Activated CD8-positive, alpha-beta T cell treated with anti-CD3 and anti-CD28 coated beads for 36 hours (primary cell): ENCODE measurements around the gene NCOR1. TPM values are rescaled to one million over a fixed set of nuclear protein-coding genes. Genes with fewer than 3 reads are reported as not detected.

ENCODE experiments used
- ATAC-seq: fragments of 200-7000 bp; cut with Tn5 transposase; one replicate; pipeline ENCODE4 v1.10.0; 2021; ENCODE audit warnings: mild to moderate bottlenecking, moderate library complexity
- CTCF ChIA-PET: fragments of 350-600 bp; sonication (Branson Sonifier 250); formaldehyde crosslinking; loops from one replicate; lab custom pipeline; 2021; ENCODE audit warnings: antibody characterized with exemption; lab: Charles Lee
- POLR2A ChIA-PET: fragments of 350-600 bp; sonication (Branson Sonifier 250); formaldehyde crosslinking; loops from one replicate; lab custom pipeline; 2021; ENCODE audit warnings: antibody characterized with exemption; lab: Charles Lee
- DNase-seq: peaks from one replicate; pipeline ENCODE4 v3.0.0-alpha.2; 2020
- H3K27ac Mint-ChIP-seq: one replicate; pipeline ENCODE4 v1.8.0; 2021; ENCODE audit warnings: mild to moderate bottlenecking, mixed read lengths
- H3K27me3 Mint-ChIP-seq: one replicate; pipeline ENCODE4 v1.8.0; 2021; ENCODE audit warnings: mixed read lengths
- H3K36me3 Mint-ChIP-seq: one replicate; pipeline ENCODE4 v1.8.0; 2021; ENCODE audit warnings: low read depth, mixed read lengths
- H3K4me1 Mint-ChIP-seq: one replicate; pipeline ENCODE4 v1.8.0; 2021; ENCODE audit warnings: low read depth, mixed read lengths
- H3K4me3 Mint-ChIP-seq: one replicate; pipeline ENCODE4 v1.8.0; 2021; ENCODE audit warnings: mild to moderate bottlenecking, moderate library complexity, mixed read lengths
- H3K9me3 Mint-ChIP-seq: one replicate; pipeline ENCODE4 v1.8.0; 2021; ENCODE audit warnings: mixed read lengths
- CTCF ChIP-seq: fragments of 200-600 bp; IDR thresholded peaks from one replicate; pipeline ENCODE4 v1.8.0; 2022; ENCODE audit warnings: antibody characterized with exemption, mild to moderate bottlenecking
- intact Hi-C: fragments of 100-400 bp; cut with micrococcal nuclease; formaldehyde crosslinking; loops from one replicate; pipeline ENCODE4 v1.10.0; 2022
- total RNA-seq, 2 experiments: library from RNA; stranded (reverse); gene quantifications; one replicate each; pipeline ENCODE4 v1.2.3, GENCODE V29; 2021

NCOR1 gene
- total RNA-seq, 2 experiments from 2014 or later = 123 TPM

GRCh38 chr17:16002708-16003260 is 212.6 kb downstream of the NCOR1 start:
- no peak for DNase-seq
- CTCF ChIA-PET = interaction anchor here (1.0 kb wide), 1 partner anchor 58 kb away, joined by 3 read pairs; the partner anchor contains the start of gene ADORA2B
- Mint-ChIP-seq H3K4me1 (peaks cover 35% of the 10 kb centered on the region), H3K4me3 (no peak overlapping the region), H3K27me3 (no peaks in the 10 kb centered on the region), H3K9me3 (peaks cover 9% of the 10 kb centered on the region), H3K36me3 (peaks cover 64% of the 10 kb centered on the region), H3K27ac (no peak overlapping the region)
- intact Hi-C loops = loop anchor here (10.0 kb wide), 1 partner anchor 178 kb away; no protein-coding TSS in a partner anchor
- ATAC-seq = no peak
- TF ChIP-seq CTCF = no peak
- POLR2A ChIA-PET = interaction anchor here (0.7 kb wide), 2 partner anchors 19 to 423 kb away, joined by 3 read pairs; no protein-coding TSS in a partner anchor

- Mint-ChIP-seq H3K27me3 (no peaks in the 10 kb centered on the region), H3K36me3 (peaks cover 57% of the 10 kb centered on the region), H3K4me1 (peaks cover 30% of the 10 kb centered on the region), H3K27ac (peak overlapping the region; percentile 92), H3K4me3 (peak overlapping the region; percentile 96), H3K9me3 (peaks cover 9% of the 10 kb centered on the region)
- TF ChIP-seq CTCF = no peak
- DNase-seq = peak; percentile 11
- intact Hi-C loops = loop anchor here (10.0 kb wide), 1 partner anchor 177 kb away; no protein-coding TSS in a partner anchor
- ChIA-PET POLR2A (interaction anchor here (0.6 to 2.5 kb wide), 6 partner anchors 10 to 46 kb away, joined by 3 to 9 read pairs (median 4); no protein-coding TSS in a partner anchor), CTCF (interaction anchor here (0.6 kb wide), 1 partner anchor 13 kb away, joined by 3 read pairs; no protein-coding TSS in a partner anchor)
- ATAC-seq = no peak
Observed at GRCh38 chr17:16001226-16001897, 214.0 kb downstream of the NCOR1 start.

GRCh38 chr17:15999974-16000827 is 215.1 kb downstream of the NCOR1 start:
- CTCF ChIA-PET = interaction anchor here (0.8 to 1.8 kb wide), 6 partner anchors 9 to 172 kb away, joined by 3 to 10 read pairs (median 3); partner anchors contain the start of gene ADORA2B
- TF ChIP-seq CTCF = no peak
- DNase-seq = peak; percentile 49
- no peak for ATAC-seq
- intact Hi-C loops = loop anchor here (5.0 to 10.0 kb wide), 2 partner anchors 43 to 175 kb away; no protein-coding TSS in a partner anchor
- Mint-ChIP-seq H3K27ac (peak overlapping the region; percentile 92), H3K27me3 (no peaks in the 10 kb centered on the region), H3K4me1 (peaks cover 28% of the 10 kb centered on the region), H3K4me3 (peak overlapping the region; percentile 96), H3K36me3 (peaks cover 46% of the 10 kb centered on the region), H3K9me3 (peaks cover 9% of the 10 kb centered on the region)
- POLR2A ChIA-PET = interaction anchor here (0.6 to 2.5 kb wide), 13 partner anchors 7 to 383 kb away, joined by 3 to 22 read pairs (median 4); partner anchors contain the start of genes ADORA2B and UBB

GRCh38 chr17:15999141-15999973 is 216.0 kb downstream of the NCOR1 start, which contains the start of the genes TTC19 and ZSWIM7:
TTC19 (plus strand) TSS chr17:15999824; CDS start chr17:15999849, 25 bp downstream.
ZSWIM7 (minus strand) TSS chr17:15999704; CDS start chr17:15999594, 110 bp downstream.
- no peak for TF ChIP-seq CTCF
- CTCF ChIA-PET = interaction anchor here (0.7 to 1.8 kb wide), 10 partner anchors 10 to 171 kb away, joined by 3 to 10 read pairs (median 3); partner anchors contain the start of gene ADORA2B
- Mint-ChIP-seq H3K36me3 (peaks cover 40% of the 10 kb centered on the region), H3K9me3 (peaks cover 9% of the 10 kb centered on the region), H3K27ac (peak within 1 kb of the TSS; percentile 96), H3K27me3 (no peaks in the 10 kb centered on the region), H3K4me3 (peak within 1 kb of the TSS; percentile 96), H3K4me1 (peaks cover 28% of the 10 kb centered on the region)
- ATAC-seq (peak; percentile 89), DNase-seq (peak; percentile 97)
- intact Hi-C loops = loop anchor here (5.0 kb wide), 1 partner anchor 42 kb away; no protein-coding TSS in a partner anchor
- POLR2A ChIA-PET = interaction anchor here (0.6 to 2.5 kb wide), 16 partner anchors 8 to 1307 kb away, joined by 3 to 22 read pairs (median 3); partner anchors contain the start of genes ADORA2B and UBB
